NCI-H1092 treated with DMSO at 0.1 percent for 48 hours (cell line): Measurements from ENCODE around the gene LRRC27.

Experiments
- DNase-seq: peaks from one replicate; lab custom pipeline; 2025; lab: John Stamatoyannopoulos, UW

LRRC27 gene

GRCh38 chr10:132402781-132403241 is 70.8 kb downstream of the LRRC27 start:
- DNase-seq = no peak

GRCh38 chr10:132403511-132404168 is 71.6 kb downstream of the LRRC27 start:
- no peak for DNase-seq

GRCh38 chr10:132404169-132404880 is 72.3 kb downstream of the LRRC27 start:
- DNase-seq = no peak

- DNase-seq = no peak
These were observed 73.0 kb downstream of the LRRC27 start for GRCh38 chr10:132404911-132405462.

GRCh38 chr10:132405463-132405991 is 73.5 kb downstream of the LRRC27 start:
- no peak for DNase-seq

GRCh38 chr10:132406181-132406580 is 74.2 kb downstream of the LRRC27 start:
- no peak for DNase-seq

GRCh38 chr10:132406750-132407149 is 74.8 kb downstream of the LRRC27 start:
- no peak for DNase-seq

- no peak for DNase-seq
These were observed 75.3 kb downstream of the LRRC27 start for GRCh38 chr10:132407243-132407746.

GRCh38 chr10:132407846-132408278 is 75.9 kb downstream of the LRRC27 start:
- no peak for DNase-seq

GRCh38 chr10:132408367-132408781 is 76.4 kb downstream of the LRRC27 start:
- no peak for DNase-seq

GRCh38 chr10:132408823-132409666 is 77.1 kb downstream of the LRRC27 start:
- no peak for DNase-seq

GRCh38 chr10:132409667-132410028 is 77.7 kb downstream of the LRRC27 start:
- DNase-seq = no peak

- no peak for DNase-seq
These were observed 78.2 kb downstream of the LRRC27 start for GRCh38 chr10:132410056-132410778.

- no peak for DNase-seq
These were observed 79.0 kb downstream of the LRRC27 start for GRCh38 chr10:132410779-132411532.

GRCh38 chr10:132411561-132412253 is 79.7 kb downstream of the LRRC27 start:
- DNase-seq = no peak

- DNase-seq = no peak
These were observed 80.6 kb downstream of the LRRC27 start for GRCh38 chr10:132412316-132413192.

- no peak for DNase-seq
These were observed 81.5 kb downstream of the LRRC27 start for GRCh38 chr10:132413226-132414205.
